GM18867 (cell line): ENCODE data around the gene TPBGL.

Source experiments
- ATAC-seq: cut with Tn5 transposase; IDR thresholded peaks from one replicate; pipeline ENCODE4 v1.9.1; 2021; ENCODE audit warnings: mild to moderate bottlenecking, moderate library complexity; ENCODE audit not compliant: unreplicated experiment

TPBGL gene

GRCh38 chr11:75208446-75208845 is 32.1 kb upstream of the TPBGL start:
- no peak for ATAC-seq

GRCh38 chr11:75212411-75212810 is 28.2 kb upstream of the TPBGL start:
- no peak for ATAC-seq

GRCh38 chr11:75214411-75214821 is 26.2 kb upstream of the TPBGL start:
- ATAC-seq: no peak

- no peak for ATAC-seq
Observed at GRCh38 chr11:75214843-75215242, 25.7 kb upstream of the TPBGL start.

- ATAC-seq: no peak
Observed at GRCh38 chr11:75219869-75220268, 20.7 kb upstream of the TPBGL start.

GRCh38 chr11:75223954-75224643 is 16.5 kb upstream of the TPBGL start:
- no peak for ATAC-seq

- ATAC-seq: no peak
Observed at GRCh38 chr11:75225794-75226193, 14.8 kb upstream of the TPBGL start.

- no peak for ATAC-seq
Observed at GRCh38 chr11:75229466-75229865, 11.1 kb upstream of the TPBGL start.

GRCh38 chr11:75230621-75231020 is 10.0 kb upstream of the TPBGL start:
- no peak for ATAC-seq

GRCh38 chr11:75233754-75234172 is 6.8 kb upstream of the TPBGL start:
- no peak for ATAC-seq

- ATAC-seq: no peak
Observed at GRCh38 chr11:75236062-75236461, 4.5 kb upstream of the TPBGL start.

- no peak for ATAC-seq
Observed at GRCh38 chr11:75237050-75237449, 3.5 kb upstream of the TPBGL start.

- no peak for ATAC-seq
Observed at GRCh38 chr11:75238595-75239440, 1.8 kb upstream of the TPBGL start.

- ATAC-seq: no peak
Observed at GRCh38 chr11:75239531-75240290, 863 bp upstream of the TPBGL start.

GRCh38 chr11:75241036-75241905 is 697 bp downstream of the TPBGL start:
- peak; percentile 79 for ATAC-seq

- ATAC-seq: no peak
Observed at GRCh38 chr11:75241906-75242644, 1.5 kb downstream of the TPBGL start.

- no peak for ATAC-seq
Observed at GRCh38 chr11:75242722-75243600, 2.4 kb downstream of the TPBGL start.

GRCh38 chr11:75244052-75244814 is 3.7 kb downstream of the TPBGL start:
- no peak for ATAC-seq
